ENCODE results near the gene KRTAP20-3. TPM values are rescaled to one million over a fixed set of nuclear protein-coding genes. Genes with fewer than 3 reads are reported as not detected.

Gene KRTAP20-3
- total and polyA plus RNA-seq, 2 donors (not counting 3 experiments of a cell fraction or from before 2014, with no cell fraction given): not detected

- ChIA-PET POLR2A (no interaction called here), CTCF (no interaction called here)
Observed at GRCh38 chr21:30628109-30628508, 14.6 kb upstream of the KRTAP20-3 start.

More at GRCh38 chr21:30628109-30628508, 14.6 kb upstream of the KRTAP20-3 start:
- Histone ChIP-seq H3K4me3 (replicated peaks in 1 of 3; ENCODE audit: insufficient read depth in 1 of 3, low read depth in 1 of 3, low read length in 3 of 3) (no peak overlapping the region), H3K9me3 (replicated peaks; ENCODE audit: control insufficient read depth, insufficient read depth, low read length) (peaks cover 11% of the 10 kb centered on the region), H3K36me3 (ENCODE audit: control insufficient read depth in 2 of 2, extremely low read depth in 1 of 2, insufficient read depth in 2 of 2, low read length in 2 of 2) (no peaks in the 10 kb centered on the region), H3K27ac (ENCODE audit: insufficient read depth, low read depth, low read length) (no peak overlapping the region), H3K9ac (replicated peaks; ENCODE audit: extremely low read depth, insufficient read depth, low read length) (no peak overlapping the region), H3K79me2 (ENCODE audit: control insufficient read depth, insufficient read depth, low read length) (no peaks in the 10 kb centered on the region), H4K20me1 (replicated peaks; ENCODE audit: control insufficient read depth, extremely low read depth, insufficient read depth, low read length) (no peaks in the 10 kb centered on the region), H2AFZ (ENCODE audit: low read depth, low read length) (no peak overlapping the region), H3K9me1 (replicated peaks; ENCODE audit: control insufficient read depth, extremely low read depth, insufficient read depth, low read length) (no peaks in the 10 kb centered on the region), H3K4me1 (ENCODE audit: control insufficient read depth, extremely low read depth, insufficient read depth, low read length) (no peaks in the 10 kb centered on the region), H3K4me2 (ENCODE audit: insufficient read depth, low read length) (no peak overlapping the region), H3K27me3 (ENCODE audit: control insufficient read depth in 2 of 2, insufficient read depth in 2 of 2, low read length in 2 of 2) (no peaks in the 10 kb centered on the region)
- FAIRE-seq (no peak), DNase-seq (ENCODE audit: low read depth, low spot score) (no peak)
- TF ChIP-seq, protein P1, sequence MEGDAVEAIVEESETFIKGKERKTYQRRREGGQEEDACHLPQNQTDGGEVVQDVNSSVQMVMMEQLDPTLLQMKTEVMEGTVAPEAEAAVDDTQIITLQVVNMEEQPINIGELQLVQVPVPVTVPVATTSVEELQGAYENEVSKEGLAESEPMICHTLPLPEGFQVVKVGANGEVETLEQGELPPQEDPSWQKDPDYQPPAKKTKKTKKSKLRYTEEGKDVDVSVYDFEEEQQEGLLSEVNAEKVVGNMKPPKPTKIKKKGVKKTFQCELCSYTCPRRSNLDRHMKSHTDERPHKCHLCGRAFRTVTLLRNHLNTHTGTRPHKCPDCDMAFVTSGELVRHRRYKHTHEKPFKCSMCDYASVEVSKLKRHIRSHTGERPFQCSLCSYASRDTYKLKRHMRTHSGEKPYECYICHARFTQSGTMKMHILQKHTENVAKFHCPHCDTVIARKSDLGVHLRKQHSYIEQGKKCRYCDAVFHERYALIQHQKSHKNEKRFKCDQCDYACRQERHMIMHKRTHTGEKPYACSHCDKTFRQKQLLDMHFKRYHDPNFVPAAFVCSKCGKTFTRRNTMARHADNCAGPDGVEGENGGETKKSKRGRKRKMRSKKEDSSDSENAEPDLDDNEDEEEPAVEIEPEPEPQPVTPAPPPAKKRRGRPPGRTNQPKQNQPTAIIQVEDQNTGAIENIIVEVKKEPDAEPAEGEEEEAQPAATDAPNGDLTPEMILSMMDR (IDR thresholded peaks at IDR 0.05; ENCODE audit: extremely low read depth in 1 of 2, insufficient read depth in 1 of 2, low read depth in 1 of 2, low read length in 2 of 2): no peak
- TF ChIP-seq MYC (IDR thresholded peaks at IDR 0.05; ENCODE audit: low read depth, low read length) (no peak), JUN (IDR thresholded peaks at IDR 0.05; ENCODE audit: borderline replicate concordance, insufficient read depth, insufficient read length, low read depth) (no peak), POLR2AphosphoS5 (IDR thresholded peaks at IDR 0.05; ENCODE audit: insufficient read depth, low read depth, low read length) (no peak), MAX (IDR thresholded peaks at IDR 0.05; ENCODE audit: insufficient read depth, insufficient read length) (no peak), FOS (IDR thresholded peaks at IDR 0.05; ENCODE audit: borderline replicate concordance, insufficient read depth, low read length) (no peak), POLR2A (IDR thresholded peaks at IDR 0.05; ENCODE audit: low read depth, low read length) (no peak), EZH2 (IDR thresholded peaks at IDR 0.05; ENCODE audit: borderline replicate concordance, low read depth, low read length, severe bottlenecking) (no peak), GATA2 (IDR thresholded peaks at IDR 0.05; ENCODE audit: insufficient read depth, insufficient read length, low read depth, low read length) (no peak)
- intact Hi-C loops (cut with micrococcal nuclease) (no loop called here), dilution Hi-C loops (cut with MboI; ENCODE audit: extremely low pct_ligation_motif_present, low sequenced_read_pairs) (no loop called here)
- BruUV-seq (replicated peaks): no TSS peak
